Gastrocnemius medialis (tissue), 4 donors: ENCODE results near the gene NRDC.

ENCODE experiments used
- CTCF ChIP-seq, 5 experiments: fragments of 450-650 bp in 3 of 5; fragments of 200-600 bp in 2 of 5; sonication (generic) in 2 of 5; IDR thresholded peaks in 4 of 5; conservative IDR thresholded peaks in 1 of 5; 1 replicate in 4 of 5; 2 replicates in 1 of 5; pipeline ENCODE4 v1.5.1; 2016 to 2019; ENCODE audit warnings: antibody characterized with exemption in 5 of 5, mild to moderate bottlenecking in 3 of 5, moderate library complexity in 3 of 5
- POLR2A ChIP-seq, 2 donors: fragments of 450-650 bp; IDR thresholded peaks; one replicate each; pipeline ENCODE4 v1.6.1; 2017; ENCODE audit warnings: antibody characterized with exemption in 2 of 2, mild to moderate bottlenecking in 2 of 2, moderate library complexity in 2 of 2

- TF ChIP-seq POLR2A (IDR thresholded peaks at IDR 0.05) (no peak), CTCF (IDR thresholded peaks at IDR 0.05 in 4 of 5, conservative IDR thresholded peaks at IDR 0.05 in 1 of 5) (no peak)
These were observed 97.6 kb downstream of the NRDC start for GRCh38 chr1:51780927-51781326.
